NB4 (cell line): ENCODE results near the gene PCP4.

Source experiments
- POLR2A ChIP-seq: IDR thresholded peaks from 2 replicates; pipeline ENCODE4 v1.6.1; 2011; ENCODE audit warnings: mild to moderate bottlenecking; ENCODE audit not compliant: insufficient read length; ENCODE audit errors: extremely low read depth
- TF ChIP-seq, protein P1 (sequence below): IDR thresholded peaks from one replicate; pipeline ENCODE4 v1.5.1; 2012; ENCODE audit warnings: low read depth, low read length
- TF ChIP-seq, protein P2 (sequence below): IDR thresholded peaks from 2 replicates; pipeline ENCODE4 v1.6.1; 2011; ENCODE audit warnings: low read depth, low read length

DNA sequence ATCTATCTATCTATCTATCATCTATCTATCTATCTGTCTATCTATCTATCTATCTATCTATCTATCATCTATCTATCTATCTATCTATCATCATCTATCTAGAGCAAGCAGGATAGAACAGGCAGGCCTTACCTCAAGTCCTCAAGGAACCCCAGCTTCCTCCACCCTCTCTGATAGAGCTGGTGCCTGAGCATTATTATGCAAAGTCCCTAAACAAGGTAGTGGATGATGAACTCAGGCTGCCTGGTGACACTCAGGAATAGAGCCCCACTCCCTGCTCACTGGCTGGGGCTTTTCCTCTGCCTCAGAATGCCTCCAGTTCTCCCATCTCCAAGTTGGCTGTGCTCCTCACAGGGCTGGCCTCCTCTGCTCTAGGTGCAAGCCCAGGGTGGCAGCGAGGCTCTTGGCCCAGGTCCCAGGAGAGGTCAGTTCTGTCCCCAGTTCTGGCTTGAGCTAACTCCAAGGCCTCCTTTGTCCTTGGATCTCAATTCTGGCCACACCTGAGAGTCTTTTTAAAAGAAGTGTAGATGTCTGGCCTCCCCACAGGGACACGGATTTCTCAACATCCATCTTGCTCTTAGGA, 60.2 kb downstream of the PCP4 start:
- TF ChIP-seq, protein P1, sequence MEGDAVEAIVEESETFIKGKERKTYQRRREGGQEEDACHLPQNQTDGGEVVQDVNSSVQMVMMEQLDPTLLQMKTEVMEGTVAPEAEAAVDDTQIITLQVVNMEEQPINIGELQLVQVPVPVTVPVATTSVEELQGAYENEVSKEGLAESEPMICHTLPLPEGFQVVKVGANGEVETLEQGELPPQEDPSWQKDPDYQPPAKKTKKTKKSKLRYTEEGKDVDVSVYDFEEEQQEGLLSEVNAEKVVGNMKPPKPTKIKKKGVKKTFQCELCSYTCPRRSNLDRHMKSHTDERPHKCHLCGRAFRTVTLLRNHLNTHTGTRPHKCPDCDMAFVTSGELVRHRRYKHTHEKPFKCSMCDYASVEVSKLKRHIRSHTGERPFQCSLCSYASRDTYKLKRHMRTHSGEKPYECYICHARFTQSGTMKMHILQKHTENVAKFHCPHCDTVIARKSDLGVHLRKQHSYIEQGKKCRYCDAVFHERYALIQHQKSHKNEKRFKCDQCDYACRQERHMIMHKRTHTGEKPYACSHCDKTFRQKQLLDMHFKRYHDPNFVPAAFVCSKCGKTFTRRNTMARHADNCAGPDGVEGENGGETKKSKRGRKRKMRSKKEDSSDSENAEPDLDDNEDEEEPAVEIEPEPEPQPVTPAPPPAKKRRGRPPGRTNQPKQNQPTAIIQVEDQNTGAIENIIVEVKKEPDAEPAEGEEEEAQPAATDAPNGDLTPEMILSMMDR: no peak
- TF ChIP-seq, protein P2, sequence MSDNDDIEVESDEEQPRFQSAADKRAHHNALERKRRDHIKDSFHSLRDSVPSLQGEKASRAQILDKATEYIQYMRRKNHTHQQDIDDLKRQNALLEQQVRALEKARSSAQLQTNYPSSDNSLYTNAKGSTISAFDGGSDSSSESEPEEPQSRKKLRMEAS: no peak
- TF ChIP-seq POLR2A: no peak
